GM18907 (cell line): ENCODE results near the gene THAP3.

ENCODE experiments used
- ATAC-seq: cut with Tn5 transposase; IDR thresholded peaks from one replicate; pipeline ENCODE4 v1.9.1; 2021; ENCODE audit warnings: mild to moderate bottlenecking, moderate library complexity; ENCODE audit not compliant: unreplicated experiment

The THAP3 gene

DNA sequence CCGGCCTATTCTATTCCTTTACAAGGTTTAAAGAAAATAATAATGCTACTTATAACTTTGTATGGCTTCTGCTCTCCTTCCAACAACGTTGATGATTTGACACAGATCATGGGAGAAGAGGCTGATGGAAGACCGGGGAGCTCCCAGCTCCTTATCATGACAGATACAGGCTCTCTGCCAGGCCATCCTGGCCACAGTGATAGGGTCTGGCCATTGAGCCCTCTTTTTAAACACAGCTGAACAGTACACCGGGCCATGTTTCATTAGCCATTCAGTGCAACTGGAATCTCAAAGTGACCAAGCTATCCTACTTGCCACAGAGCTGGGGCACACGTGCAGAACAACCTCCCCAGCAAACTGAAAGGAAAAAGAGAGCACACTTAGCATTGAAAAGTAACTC, 42.0 kb downstream of the THAP3 start:
- no peak for ATAC-seq

DNA sequence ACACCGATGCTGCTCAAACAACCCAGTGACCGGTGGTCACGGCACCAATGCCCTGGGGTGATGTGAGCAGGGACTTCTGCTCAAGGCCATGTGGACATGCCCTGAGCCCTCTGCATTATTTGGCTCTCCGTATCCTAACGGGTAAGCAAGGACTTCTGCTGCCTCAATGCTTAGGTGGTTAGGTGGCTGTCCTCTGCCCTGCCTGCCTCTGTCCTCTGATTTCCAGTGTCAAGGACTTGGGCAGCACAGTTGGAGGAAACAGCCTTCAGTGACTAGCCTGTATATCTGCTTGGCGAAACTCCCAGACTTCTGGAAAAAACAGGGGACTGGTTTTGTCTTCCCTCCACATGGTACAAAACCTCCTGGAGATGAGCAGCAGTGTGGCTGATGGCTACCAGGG, 42.5 kb downstream of the THAP3 start:
- no peak for ATAC-seq

GRCh38 chr1:6668503-6668902, 43.8 kb downstream of the THAP3 start:
- no peak for ATAC-seq

GRCh38 chr1:6672558-6672957, 47.9 kb downstream of the THAP3 start:
- no peak for ATAC-seq

DNA sequence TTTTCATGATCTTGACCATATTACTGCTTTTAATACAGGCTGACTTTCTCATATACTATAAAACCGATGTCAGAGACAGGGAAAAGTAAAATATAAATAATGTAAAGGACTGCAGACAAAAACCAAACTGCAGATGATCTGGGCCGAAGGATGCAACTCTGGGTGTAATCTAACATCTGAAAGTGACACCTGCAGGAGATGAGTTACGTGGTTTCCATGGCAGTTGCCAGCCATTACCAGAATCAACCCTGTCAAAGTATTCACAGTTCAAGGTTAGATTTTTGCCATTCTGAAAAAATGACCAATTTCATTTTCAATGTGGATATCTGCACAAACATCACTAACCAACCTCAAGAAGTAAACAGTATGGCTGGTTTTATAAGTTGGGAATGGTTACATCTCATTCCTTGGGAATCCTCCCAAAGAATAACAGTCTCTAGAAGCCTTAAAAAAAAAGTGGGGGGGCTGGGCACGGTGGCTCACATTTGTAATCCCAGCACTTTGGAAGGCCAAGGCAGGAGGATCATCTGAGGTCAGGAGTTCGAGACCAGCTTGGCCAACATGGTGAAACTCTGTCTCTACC, 49.2 kb downstream of the THAP3 start:
- ATAC-seq, result no peak

DNA sequence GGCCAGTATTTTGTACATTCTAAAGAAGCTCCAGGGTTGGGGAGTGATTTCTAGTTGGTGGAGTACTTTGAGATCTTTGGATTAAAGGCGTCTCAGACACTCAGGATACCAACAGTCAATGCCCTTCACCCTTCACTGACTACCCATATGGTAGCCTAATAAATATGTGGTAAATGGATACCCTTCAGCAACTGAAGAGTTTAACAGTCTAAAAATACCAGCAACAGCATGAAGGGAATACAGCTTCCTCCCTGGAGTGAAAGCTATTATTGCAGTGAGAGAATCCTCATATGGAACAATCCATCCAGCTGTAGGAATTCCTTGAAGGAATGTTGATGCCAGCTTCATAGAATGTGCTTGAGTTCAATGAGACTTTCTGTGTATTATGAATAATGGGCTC, 50.1 kb downstream of the THAP3 start:
- no peak for ATAC-seq

- ATAC-seq, result no peak
These were observed 51.3 kb downstream of the THAP3 start for GRCh38 chr1:6675941-6676340.
